HG02852 (cell line): ENCODE data around the gene SAMD7.
A peak's percentile ranks its signal among the peaks of the same experiment; 100 is the strongest.

Source experiments
- ATAC-seq: cut with Tn5 transposase; IDR thresholded peaks from one replicate; pipeline ENCODE4 v1.9.1; 2021; ENCODE audit warnings: mild to moderate bottlenecking, moderate library complexity; ENCODE audit not compliant: unreplicated experiment

SAMD7 gene

GRCh38 chr3:169907476-169907875, 3.9 kb upstream of the SAMD7 start:
- no peak for ATAC-seq

GRCh38 chr3:169907944-169908343, 3.4 kb upstream of the SAMD7 start:
- no peak for ATAC-seq

- ATAC-seq: no peak
Measured at GRCh38 chr3:169913323-169913722, 2.0 kb downstream of the SAMD7 start.

- ATAC-seq: no peak
Measured at GRCh38 chr3:169914321-169914720, 2.9 kb downstream of the SAMD7 start.

- no peak for ATAC-seq
Measured at GRCh38 chr3:169923189-169923588, 11.8 kb downstream of the SAMD7 start.

- no peak for ATAC-seq
Measured at GRCh38 chr3:169923831-169924230, 12.5 kb downstream of the SAMD7 start.

GRCh38 chr3:169929830-169930519, 18.6 kb downstream of the SAMD7 start:
- ATAC-seq: no peak

- no peak for ATAC-seq
Measured at GRCh38 chr3:169930843-169931242, 19.5 kb downstream of the SAMD7 start.

- ATAC-seq: peak; percentile 95
Measured at GRCh38 chr3:169931747-169932520, 20.6 kb downstream of the SAMD7 start.

- ATAC-seq: no peak
Measured at GRCh38 chr3:169939320-169939719, 27.9 kb downstream of the SAMD7 start.

- no peak for ATAC-seq
Measured at GRCh38 chr3:169939751-169940150, 28.4 kb downstream of the SAMD7 start.

GRCh38 chr3:169940470-169941181, 29.3 kb downstream of the SAMD7 start:
- peak; percentile 64 for ATAC-seq

GRCh38 chr3:169945313-169945712, 33.9 kb downstream of the SAMD7 start:
- peak; percentile 89 for ATAC-seq

GRCh38 chr3:169946336-169946735, 35.0 kb downstream of the SAMD7 start:
- ATAC-seq: no peak

GRCh38 chr3:169948559-169949448, 37.4 kb downstream of the SAMD7 start:
- ATAC-seq: no peak

- no peak for ATAC-seq
Measured at GRCh38 chr3:169952045-169952444, 40.7 kb downstream of the SAMD7 start.

GRCh38 chr3:169953462-169954141, 42.2 kb downstream of the SAMD7 start:
- peak; percentile 27 for ATAC-seq

GRCh38 chr3:169954142-169954756, 42.9 kb downstream of the SAMD7 start:
- peak; percentile 74 for ATAC-seq

GRCh38 chr3:169955406-169955805, 44.0 kb downstream of the SAMD7 start:
- no peak for ATAC-seq

- no peak for ATAC-seq
Measured at GRCh38 chr3:169964176-169964575, 52.8 kb downstream of the SAMD7 start.
